HG03196 (cell line): Measurements from ENCODE around the gene RBMS3.

Source experiments
- ATAC-seq: cut with Tn5 transposase; IDR thresholded peaks from one replicate; pipeline ENCODE4 v1.9.1; 2021; ENCODE audit not compliant: unreplicated experiment

The RBMS3 gene

GRCh38 chr3:29701326-29701983 lies 420.6 kb downstream of the RBMS3 start:
- no peak for ATAC-seq

- ATAC-seq = no peak
These were observed 425.3 kb downstream of the RBMS3 start for GRCh38 chr3:29705906-29706844.

- no peak for ATAC-seq
These were observed 428.0 kb downstream of the RBMS3 start for GRCh38 chr3:29708884-29709283.

GRCh38 chr3:29711255-29711771 lies 430.4 kb downstream of the RBMS3 start:
- ATAC-seq = no peak

- ATAC-seq = no peak
These were observed 435.3 kb downstream of the RBMS3 start for GRCh38 chr3:29716213-29716612.

GRCh38 chr3:29718661-29719065 lies 437.8 kb downstream of the RBMS3 start:
- ATAC-seq = no peak

GRCh38 chr3:29720665-29721064 lies 439.8 kb downstream of the RBMS3 start:
- ATAC-seq = no peak

- no peak for ATAC-seq
These were observed 440.9 kb downstream of the RBMS3 start for GRCh38 chr3:29721789-29722188.

GRCh38 chr3:29731050-29731449 lies 450.2 kb downstream of the RBMS3 start:
- ATAC-seq = no peak

- no peak for ATAC-seq
These were observed 460.4 kb downstream of the RBMS3 start for GRCh38 chr3:29741231-29741630.

- ATAC-seq = no peak
These were observed 464.5 kb downstream of the RBMS3 start for GRCh38 chr3:29745232-29745870.

- no peak for ATAC-seq
These were observed 465.4 kb downstream of the RBMS3 start for GRCh38 chr3:29746163-29746760.

GRCh38 chr3:29747991-29748390 lies 467.1 kb downstream of the RBMS3 start:
- ATAC-seq = no peak

GRCh38 chr3:29751647-29752314 lies 470.9 kb downstream of the RBMS3 start:
- no peak for ATAC-seq

GRCh38 chr3:29754346-29754745 lies 473.5 kb downstream of the RBMS3 start:
- ATAC-seq = no peak

- ATAC-seq = no peak
These were observed 474.5 kb downstream of the RBMS3 start for GRCh38 chr3:29755416-29755815.

- ATAC-seq = no peak
These were observed 476.3 kb downstream of the RBMS3 start for GRCh38 chr3:29757054-29757777.

- ATAC-seq = no peak
These were observed 477.2 kb downstream of the RBMS3 start for GRCh38 chr3:29758108-29758433.

- ATAC-seq = no peak
These were observed 477.8 kb downstream of the RBMS3 start for GRCh38 chr3:29758434-29759322.
